CD4-positive, alpha-beta T cell treated with Interferon alpha-2 for 1 hour (primary cell): ENCODE data around the gene AXIN1.
A peak's percentile ranks its signal among the peaks of the same experiment; 100 is the strongest.
"Not testable (repeated sequence)": the region's sequence is repeated elsewhere in the genome, so short reads cannot be mapped to it uniquely, and the experiment has no call there.

Experiments
- DNase-seq, 2 donors: peaks; one replicate each; pipeline ENCODE4 v3.0.0-alpha.2; 2020 to 2022

AXIN1 gene, protein sequence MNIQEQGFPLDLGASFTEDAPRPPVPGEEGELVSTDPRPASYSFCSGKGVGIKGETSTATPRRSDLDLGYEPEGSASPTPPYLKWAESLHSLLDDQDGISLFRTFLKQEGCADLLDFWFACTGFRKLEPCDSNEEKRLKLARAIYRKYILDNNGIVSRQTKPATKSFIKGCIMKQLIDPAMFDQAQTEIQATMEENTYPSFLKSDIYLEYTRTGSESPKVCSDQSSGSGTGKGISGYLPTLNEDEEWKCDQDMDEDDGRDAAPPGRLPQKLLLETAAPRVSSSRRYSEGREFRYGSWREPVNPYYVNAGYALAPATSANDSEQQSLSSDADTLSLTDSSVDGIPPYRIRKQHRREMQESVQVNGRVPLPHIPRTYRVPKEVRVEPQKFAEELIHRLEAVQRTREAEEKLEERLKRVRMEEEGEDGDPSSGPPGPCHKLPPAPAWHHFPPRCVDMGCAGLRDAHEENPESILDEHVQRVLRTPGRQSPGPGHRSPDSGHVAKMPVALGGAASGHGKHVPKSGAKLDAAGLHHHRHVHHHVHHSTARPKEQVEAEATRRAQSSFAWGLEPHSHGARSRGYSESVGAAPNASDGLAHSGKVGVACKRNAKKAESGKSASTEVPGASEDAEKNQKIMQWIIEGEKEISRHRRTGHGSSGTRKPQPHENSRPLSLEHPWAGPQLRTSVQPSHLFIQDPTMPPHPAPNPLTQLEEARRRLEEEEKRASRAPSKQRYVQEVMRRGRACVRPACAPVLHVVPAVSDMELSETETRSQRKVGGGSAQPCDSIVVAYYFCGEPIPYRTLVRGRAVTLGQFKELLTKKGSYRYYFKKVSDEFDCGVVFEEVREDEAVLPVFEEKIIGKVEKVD

DNA sequence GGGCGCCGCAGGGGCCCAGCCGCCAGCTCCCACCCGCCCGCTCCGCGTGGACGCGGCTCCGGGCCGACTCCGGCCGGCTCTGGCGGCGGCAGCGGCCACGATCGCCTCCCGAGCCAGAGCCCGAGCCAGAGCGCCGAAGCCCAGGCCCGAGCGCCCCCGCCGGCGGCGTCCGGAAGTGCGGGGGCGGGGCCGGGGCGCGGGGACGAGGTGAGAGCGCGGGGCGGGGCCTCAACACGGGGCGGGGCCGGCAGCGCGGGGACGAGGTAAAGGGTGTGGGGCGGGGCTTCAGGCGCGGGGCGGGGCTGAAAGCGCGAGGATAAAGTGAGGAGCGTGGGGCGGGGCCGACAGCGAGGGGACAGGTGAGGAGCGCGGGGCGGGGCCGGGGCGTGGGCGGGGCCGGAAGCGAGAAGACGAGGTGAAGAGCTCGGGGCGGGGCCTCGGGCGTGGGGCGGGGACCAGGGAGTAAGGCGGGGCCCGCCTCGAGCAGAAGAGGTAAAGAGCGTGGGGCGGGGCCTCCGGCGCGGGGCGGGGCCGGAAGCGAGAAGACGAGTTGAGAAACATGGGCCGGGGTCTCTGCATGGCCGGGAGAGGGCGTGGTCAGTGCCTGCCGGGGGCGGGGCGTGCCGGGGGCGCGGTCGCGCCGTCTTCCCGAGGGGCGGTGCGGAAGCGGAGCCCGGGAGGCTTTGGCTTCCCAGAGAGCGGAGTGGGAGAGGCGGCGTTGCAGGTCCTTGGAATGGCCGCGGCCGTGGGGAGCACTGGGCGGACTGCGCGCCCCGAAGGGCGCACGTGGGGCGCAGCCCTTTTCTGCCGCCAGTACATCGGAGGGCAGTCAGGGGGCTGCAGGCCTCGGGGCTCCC is at the start of gene AXIN1:
AXIN1 (minus strand) TSS at position 177 of the 857 bp plus-strand sequence. CDS start 5,698 bp downstream, outside the sequence.
- DNase-seq: peak; percentile 100

DNA sequence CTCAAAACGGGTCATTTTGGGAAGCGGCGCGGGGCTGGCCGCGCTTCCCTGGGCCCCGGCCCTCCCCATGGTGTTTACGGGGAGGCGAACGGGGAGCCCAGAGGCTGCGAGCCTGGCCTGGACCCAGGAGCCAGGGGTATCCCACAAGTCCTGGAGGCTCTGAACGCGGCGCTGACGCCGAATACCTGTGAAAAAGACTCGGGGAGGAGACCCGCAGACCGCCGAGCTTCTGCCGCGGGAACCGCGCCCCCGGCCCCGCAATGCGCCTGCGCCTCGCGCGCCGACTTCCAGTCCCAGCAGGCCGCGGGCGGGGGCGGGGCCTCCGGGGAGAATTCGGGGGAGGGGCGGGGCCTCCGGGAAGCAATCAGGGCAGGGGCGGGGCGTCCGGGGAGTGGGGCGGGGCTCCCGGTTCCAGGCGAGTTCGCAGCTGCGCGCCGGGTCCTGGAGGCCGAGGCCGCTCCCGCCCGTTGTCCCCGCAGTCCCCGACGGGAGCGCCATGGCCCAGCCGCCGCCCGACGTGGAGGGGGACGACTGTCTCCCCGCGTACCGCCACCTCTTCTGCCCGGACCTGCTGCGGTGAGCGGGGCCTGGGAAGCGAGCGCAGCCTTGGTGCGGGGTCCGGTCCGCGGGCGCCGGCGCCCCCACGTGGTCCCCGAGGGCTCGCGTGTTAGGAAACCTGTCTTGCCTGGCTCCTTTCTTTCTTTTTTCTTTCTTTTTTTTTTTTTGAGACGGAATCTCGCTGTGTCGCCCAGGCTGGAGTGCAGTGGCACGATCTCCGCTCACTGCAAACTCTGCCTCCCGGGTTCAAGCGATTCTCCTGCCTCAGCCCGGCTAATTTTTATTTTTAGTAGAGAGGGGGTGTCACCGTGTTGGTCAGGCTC is 49.2 kb upstream of the AXIN1 start, which contains the start of gene DECR2:
DECR2 (plus strand) TSS at position 418 of the 881 bp plus-strand sequence; CDS start at position 497, 79 bp downstream.
- DNase-seq: peak; percentile 94 to 97

DNA sequence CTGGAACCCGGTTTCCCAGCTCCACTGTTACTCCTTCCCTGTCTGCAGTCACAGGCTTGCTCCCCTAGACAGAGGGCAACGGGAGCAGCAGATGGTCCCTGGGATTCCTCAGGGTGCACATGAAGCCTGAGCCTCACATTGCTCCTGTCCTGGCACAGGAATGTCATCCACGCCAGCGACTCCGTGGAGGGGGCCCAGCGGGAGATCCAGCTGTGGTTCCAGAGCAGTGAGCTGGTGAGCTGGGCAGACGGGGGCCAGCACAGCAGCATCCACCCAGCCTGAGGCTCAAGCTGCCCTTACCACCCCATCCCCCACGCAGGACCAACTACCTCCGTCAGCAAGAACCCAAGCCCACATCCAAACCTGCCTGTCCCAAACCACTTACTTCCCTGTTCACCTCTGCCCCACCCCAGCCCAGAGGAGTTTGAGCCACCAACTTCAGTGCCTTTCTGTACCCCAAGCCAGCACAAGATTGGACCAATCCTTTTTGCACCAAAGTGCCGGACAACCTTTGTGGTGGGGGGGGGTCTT is 47.6 kb upstream of the AXIN1 start:
- DNase-seq: no peak

DNA sequence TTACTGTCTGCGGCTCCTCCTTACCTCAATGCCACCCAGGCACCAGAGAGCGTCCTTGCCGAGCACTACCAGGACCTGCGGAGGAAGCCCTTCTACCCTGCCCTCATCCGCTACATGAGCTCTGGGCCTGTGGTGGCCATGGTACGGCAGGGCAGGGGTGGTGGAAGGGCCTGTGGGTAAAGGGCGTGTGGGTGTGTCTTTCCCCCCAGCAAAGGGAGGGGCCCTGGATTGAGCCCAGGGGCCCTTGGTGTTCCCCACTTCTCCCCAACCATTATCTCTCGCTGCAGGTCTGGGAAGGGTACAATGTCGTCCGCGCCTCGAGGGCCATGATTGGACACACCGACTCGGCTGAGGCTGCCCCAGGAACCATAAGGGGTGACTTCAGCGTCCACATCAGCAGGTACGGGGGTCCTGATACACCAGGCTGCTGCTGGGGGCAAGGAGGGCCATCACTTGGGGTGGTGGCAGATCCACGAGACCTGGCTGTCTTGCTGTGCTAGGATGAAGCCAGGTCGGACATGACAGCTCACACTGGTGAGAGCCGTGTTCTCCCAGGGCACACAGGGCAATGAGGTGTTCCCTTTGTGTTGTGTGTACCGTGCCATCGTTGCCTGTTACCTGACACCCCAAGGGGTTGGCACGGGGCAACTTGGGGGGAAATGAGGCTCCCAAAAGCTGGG is 47.0 kb upstream of the AXIN1 start:
- DNase-seq: no peak

DNA sequence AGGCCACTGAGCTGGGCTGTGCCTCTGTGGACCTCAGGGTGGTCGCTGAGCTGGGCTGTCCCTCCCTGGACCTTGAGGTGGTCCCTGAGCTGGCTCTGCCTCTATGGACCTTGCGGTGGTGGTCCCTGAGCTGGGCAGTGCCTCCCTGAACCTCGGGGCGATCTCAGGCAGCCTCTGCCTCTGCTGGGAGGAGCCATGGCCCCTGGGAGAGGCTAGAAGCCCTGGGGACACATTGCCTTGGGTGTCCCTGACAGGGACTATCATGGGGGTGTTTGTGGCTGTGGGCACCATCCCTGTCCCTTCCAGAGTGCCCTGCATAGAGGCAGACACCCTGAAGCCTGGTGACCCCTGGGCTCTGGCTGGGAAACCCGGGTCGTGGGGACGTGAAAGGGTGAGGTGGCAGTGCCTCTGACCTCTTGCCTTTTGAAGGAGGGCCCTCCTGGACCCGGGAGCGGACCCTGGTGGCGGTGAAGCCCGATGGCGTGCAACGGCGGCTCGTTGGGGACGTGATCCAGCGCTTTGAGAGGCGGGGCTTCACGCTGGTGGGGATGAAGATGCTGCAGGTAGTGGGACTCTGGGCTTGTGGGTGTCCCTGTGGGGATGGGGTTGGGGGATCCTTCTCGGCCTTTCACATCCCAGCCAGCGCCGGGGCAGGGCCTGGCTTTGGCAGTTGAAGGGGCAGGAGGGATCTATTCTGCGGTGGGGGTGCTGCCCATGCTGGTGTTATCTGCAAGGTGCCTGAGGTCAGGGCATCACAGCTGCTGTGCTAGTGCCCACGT is 46.2 kb upstream of the AXIN1 start:
- DNase-seq: no peak

DNA sequence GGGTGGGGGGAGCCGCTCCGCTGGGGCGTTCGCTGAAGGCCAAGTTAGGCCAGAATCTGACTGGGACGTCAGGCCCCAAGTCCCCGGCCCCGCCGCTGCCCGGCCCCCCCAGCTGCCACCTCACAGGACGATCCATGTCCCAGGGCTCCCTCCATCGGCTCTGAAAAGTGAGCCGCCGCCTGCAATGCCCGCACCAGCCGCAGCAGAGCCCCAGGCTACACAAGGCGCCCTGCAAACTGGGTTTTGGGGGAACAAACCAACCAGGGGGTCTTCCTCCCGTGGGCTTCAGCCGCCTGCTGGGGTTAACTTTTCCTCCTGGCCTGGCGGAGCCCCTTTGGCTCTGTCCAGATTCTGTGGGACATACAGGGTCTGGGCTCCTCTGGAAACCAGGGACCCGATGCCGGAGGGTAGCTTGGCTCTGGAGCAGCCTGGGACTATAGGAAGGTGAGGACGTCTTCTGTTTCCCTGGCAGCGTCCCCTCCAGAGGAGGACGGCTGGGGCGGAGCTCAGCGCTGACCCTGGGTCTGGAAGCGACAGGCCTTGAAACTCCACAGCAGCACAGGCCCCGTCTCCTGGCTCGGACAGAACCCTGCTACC is 45.3 kb upstream of the AXIN1 start:
- DNase-seq: peak; percentile 35 to 41

DNA sequence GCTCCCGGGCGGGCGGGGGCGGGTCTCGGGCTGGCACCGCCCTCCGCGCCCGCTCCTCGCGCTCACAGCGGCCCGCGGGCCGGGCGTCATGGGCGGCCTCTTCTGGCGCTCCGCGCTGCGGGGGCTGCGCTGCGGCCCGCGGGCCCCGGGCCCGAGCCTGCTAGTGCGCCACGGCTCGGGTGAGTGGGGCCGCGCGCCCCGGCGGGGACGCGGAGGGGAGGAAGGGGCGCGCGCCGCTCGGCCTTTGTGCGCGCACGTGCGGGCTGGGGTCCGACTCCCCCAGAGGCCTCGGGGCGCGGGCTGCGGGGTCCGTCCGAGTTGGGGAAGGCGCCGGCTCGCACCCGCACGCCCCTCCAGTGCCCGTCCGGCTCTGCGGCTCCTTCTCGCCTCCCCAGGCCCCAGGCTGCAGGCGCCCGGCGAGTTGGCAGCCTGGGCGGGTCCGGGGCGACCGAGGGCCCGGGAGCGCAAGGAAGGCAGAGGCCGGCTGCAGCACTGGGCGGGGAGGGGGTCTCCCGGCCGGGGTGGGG is 44.7 kb upstream of the AXIN1 start, which contains the start of gene NME4:
NME4 (plus strand) TSS at position 65 of the 527 bp plus-strand sequence; CDS start at position 89, 24 bp downstream.
- peak in 1 of 2 donors; percentile 32 for DNase-seq

DNA sequence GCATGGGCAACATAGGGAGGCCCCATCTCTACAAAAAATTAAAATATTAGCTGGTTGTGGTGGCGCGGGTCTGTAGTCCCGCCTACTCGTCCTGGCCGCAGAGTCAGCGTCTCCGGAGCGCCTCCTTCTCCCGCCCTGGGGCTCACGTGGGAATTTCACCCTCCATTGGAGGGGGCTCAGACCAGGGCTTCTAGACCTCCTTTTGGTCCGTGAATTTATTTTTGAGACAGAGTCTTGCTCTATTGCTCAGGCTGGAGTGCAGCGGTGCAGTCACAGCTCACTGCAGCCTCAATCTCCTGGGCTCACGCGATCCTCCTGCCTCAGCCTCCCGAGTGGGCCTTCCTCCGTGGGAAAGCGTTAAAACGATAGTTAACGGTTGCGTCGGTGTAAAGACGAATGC is 44.1 kb upstream of the AXIN1 start:
- no peak for DNase-seq

DNA sequence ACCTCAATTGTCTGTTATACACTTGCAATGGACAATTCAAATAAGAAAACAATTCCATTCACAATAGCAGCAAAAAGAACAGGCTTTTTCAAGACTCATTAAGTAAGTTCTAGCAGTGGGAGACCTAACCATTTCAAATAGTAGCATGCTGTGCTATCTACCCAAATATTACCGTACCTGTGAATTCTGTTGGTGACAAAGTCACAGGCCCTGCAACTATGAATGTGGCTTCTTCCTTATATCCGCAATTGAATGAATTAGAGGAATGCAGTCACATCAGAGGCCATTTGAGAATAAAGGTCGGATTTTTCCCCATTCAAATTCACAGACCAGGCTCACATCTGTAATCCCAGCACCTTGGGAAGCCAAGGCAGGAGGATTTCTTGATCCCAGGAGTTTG is 43.7 kb upstream of the AXIN1 start:
- DNase-seq: no peak

DNA sequence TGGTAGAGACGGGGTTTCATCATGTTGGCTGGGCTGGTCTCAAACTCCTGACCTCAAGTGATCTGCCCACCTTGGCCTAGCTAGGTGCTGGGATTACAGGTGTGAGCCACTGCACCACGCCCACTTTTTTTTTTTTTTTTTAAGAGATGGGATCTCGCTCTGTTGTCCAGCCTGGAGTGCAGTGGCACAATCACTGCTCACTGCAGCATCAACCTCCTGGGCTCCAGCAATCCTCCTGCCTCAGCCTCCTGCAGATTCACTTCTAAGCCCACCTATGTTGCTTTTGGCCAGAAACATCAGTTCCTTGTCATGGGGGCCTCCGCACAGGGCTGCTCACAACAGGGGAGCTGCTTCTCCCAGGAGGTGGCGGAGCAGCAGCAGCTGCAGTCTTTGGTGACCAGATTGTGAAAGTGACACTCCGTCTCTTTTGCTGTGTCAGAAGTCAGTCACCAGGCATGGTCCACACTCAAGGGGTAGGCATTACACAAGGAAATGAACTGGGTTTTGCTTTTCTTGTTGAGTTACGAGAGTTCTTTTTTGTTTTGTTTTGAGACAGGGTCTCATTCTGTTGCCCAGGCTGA is 40.0 kb upstream of the AXIN1 start:
- DNase-seq: no peak

DNA sequence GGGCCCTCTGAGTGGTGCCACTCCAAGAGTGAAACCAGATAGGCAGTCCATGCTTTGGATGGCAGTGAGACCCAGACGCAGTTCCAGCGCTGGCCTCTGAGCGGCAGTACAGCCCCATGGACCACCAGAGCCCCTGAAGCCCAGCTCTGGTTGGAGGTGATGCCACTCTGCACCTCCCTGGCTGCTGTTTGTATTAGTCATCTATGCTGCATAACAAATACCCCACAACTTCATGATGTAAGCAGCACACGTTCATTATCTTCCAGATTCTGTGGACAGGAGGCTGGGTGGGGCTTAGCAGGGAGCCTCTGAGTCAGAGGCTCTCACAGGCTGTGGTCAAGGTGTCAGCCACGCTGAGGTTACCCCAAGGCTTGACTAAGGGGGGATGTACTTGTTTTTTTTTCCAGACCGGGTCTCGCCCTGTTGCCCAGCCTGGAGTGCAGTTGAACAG is 39.4 kb upstream of the AXIN1 start:
- peak; percentile 74 to 77 for DNase-seq

DNA sequence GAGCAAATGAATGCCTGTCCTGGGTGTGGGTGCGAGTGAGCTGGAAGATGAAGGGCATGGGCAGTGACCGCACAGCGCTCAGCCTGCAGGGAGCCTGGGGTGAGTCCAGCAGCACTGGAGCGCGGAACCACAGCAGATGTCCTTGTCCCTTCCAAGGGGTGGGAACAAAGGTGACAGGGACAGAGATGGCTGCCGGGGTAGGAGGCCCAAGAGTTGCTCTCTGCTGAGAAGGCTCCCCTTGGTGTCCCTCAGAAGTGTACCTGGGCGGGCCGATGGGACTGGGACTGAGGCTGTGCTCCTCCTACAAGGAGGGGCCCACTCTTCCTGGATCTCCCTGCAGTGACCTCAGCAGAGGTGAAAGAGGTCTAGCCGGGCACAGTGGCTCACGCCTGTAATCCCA is 36.8 kb upstream of the AXIN1 start:
- DNase-seq: no peak

DNA sequence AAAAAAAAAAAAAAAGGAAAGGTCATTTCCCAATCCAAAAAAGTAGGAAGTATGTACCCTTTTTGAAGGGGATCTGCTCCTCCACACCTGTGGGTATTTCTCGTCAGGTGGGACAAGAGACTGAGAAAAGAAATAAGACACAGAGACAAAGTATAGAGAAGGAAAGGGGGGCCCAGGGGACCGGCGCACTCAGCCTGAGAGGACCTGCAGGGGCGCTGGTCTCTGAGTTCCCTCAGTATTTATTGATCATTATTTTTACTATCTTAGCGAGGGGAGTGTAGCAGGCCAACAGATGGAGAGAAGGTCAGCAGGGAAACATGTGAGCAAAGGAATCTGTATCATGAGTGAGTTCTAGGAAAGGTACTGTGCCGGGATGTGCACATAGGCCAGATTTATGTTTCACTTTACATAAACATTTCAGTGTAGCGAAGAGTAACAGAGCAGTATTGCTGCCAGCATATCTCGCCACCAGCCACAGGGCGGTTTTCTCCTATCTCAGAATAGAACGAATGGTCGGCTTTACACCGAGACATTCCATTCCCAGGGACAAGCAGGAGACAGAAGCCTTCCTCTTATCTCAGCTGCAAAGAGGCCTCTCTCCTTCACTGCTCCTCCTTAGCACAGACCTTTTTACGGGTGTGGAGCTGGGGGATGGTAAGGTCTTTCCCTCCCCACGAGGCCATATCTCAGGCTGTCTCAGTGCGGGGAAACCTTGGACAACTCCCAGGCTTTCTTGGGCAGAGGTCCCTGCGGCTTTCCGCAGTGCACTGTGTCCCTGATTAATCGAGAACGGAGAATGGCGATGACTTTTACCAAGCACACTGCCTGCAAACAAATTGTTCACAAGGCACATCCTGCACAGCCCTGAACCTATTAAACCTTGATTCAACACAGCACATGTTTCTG is 35.5 kb upstream of the AXIN1 start:
- DNase-seq: not testable (repeated sequence)

DNA sequence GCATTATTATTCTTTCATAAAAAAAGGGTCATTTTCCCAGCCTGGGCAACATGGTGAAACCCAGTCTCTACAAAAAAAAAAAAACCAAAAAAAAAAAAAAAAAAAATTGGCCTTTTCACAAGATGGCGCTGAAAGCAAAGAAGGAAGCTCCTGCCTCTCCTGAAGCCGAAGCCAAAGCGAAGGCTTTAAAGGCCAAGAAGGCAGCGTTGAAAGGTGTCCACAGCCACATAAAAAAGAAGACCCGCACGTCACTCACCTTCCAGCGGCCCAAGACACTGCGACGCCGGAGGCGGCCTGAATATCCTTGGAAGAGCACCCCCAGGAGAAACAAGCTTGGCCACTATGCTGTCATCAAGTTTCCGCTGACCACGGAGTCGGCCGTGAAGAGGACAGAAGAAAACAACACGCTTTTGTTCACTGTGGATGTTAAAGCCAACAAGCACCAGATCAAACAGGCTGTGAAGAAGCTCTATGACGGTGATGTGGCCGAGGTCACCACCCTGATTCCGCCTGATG is 34.2 kb upstream of the AXIN1 start:
- DNase-seq: no peak

DNA sequence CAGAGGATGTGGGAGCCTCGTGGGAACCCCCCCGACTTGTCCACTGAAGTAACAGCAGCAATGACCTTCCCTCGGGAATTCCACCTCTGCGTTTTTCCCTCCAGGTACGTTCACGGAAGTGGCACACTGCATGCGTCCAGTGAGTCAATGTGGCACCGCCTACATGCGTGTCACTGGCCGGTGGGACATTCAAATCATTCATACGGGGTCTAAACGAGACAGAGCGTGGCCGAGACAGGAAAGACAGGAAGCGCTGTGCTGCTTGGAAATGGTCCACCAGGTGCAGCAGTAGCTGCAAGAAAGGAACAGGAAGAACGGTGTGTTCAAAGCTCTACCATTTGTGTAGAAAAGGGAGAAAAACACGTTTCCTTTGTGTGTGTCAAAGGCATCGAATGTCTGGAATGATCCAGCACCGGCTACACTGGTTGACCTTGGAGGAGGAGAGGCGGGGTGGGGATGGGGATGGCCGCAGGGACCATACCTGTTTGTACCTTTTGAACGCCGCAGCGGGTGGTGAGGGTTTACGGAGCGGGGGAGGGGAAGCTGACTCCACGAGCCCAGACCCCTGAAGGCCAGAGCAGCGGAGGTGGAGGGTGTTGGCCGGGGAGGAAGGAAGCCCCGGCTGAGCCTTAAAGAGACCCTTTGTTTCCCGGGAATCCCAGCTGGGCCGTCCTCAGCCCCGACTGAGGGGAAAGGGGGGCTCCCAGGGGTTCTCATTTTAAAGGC is 31.0 kb upstream of the AXIN1 start:
- peak; percentile 30 to 51 for DNase-seq
